Nephron (organoid): ENCODE data around the gene HYAL3.
A peak's percentile ranks its signal among the peaks of the same experiment; 100 is the strongest.
"Not testable (repeated sequence)": the region's sequence is repeated elsewhere in the genome, so short reads cannot be mapped to it uniquely, and the experiment has no call there.

Experiments used
- H3K27ac Mint-ChIP-seq, 3 experiments: 2 replicates each; pipeline ENCODE4 v1.8.0; 2020; ENCODE audit warnings: mixed read lengths in 3 of 3, mild to moderate bottlenecking in 2 of 3, moderate library complexity in 1 of 3
- H3K27me3 Mint-ChIP-seq: 2 replicates; pipeline ENCODE4 v1.8.0; 2021; ENCODE audit warnings: low read depth, mild to moderate bottlenecking, moderate library complexity, mixed read lengths
- H3K36me3 Mint-ChIP-seq: 2 replicates; pipeline ENCODE4 v1.8.0; 2020; ENCODE audit warnings: low read depth, mixed read lengths
- H3K4me1 Mint-ChIP-seq: 2 replicates; pipeline ENCODE4 v1.8.0; 2020; ENCODE audit warnings: mixed read lengths
- H3K4me3 Mint-ChIP-seq, 3 experiments: 2 replicates each; pipeline ENCODE4 v1.8.0; 2020; ENCODE audit warnings: mild to moderate bottlenecking in 3 of 3, mixed read lengths in 3 of 3, moderate library complexity in 2 of 3
- H3K9me3 Mint-ChIP-seq: 2 replicates; pipeline ENCODE4 v1.8.0; 2020; ENCODE audit warnings: mixed read lengths
- TF ChIP-seq, protein P1 (sequence below), 3 experiments: fragments of 200-600 bp; sonication (generic); IDR thresholded peaks; one replicate each; pipeline ENCODE4 v1.5.0; 2021; ENCODE audit warnings: antibody characterized with exemption in 3 of 3; ENCODE audit not compliant: unreplicated experiment in 3 of 3

Gene HYAL3

DNA sequence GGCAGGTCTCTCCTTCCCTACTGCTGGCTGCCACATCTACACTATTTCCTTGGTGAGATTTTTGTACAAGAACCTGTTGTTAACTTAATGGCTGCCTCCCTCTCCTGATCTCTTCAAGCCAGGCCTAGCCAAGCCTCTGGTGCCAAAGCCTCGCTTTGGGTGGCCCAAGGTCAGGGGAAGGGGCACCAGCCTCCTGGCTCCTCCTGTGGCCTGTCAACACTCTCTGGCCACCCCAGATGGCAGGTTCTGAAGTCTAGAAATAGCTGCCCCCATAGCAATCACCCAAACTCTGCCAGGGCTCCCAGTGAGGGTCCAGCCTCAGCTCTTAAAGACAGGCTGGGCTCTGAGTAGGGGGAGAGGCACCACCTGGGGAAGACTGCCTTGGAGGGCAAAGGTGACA lies 11.9 kb downstream of the HYAL3 start:
- Mint-ChIP-seq H3K9me3 (no peaks in the 10 kb centered on the region), H3K4me3 (peak overlapping the region in 1 of 3 experiments; percentile 46), H3K27me3 (no peaks in the 10 kb centered on the region), H3K4me1 (peaks cover 7% of the 10 kb centered on the region), H3K27ac (no peak overlapping the region), H3K36me3 (no peaks in the 10 kb centered on the region)
- TF ChIP-seq, protein P1, sequence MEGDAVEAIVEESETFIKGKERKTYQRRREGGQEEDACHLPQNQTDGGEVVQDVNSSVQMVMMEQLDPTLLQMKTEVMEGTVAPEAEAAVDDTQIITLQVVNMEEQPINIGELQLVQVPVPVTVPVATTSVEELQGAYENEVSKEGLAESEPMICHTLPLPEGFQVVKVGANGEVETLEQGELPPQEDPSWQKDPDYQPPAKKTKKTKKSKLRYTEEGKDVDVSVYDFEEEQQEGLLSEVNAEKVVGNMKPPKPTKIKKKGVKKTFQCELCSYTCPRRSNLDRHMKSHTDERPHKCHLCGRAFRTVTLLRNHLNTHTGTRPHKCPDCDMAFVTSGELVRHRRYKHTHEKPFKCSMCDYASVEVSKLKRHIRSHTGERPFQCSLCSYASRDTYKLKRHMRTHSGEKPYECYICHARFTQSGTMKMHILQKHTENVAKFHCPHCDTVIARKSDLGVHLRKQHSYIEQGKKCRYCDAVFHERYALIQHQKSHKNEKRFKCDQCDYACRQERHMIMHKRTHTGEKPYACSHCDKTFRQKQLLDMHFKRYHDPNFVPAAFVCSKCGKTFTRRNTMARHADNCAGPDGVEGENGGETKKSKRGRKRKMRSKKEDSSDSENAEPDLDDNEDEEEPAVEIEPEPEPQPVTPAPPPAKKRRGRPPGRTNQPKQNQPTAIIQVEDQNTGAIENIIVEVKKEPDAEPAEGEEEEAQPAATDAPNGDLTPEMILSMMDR (IDR thresholded peaks at IDR 0.05; ENCODE audit: unreplicated experiment in 3 of 3): no peak

DNA sequence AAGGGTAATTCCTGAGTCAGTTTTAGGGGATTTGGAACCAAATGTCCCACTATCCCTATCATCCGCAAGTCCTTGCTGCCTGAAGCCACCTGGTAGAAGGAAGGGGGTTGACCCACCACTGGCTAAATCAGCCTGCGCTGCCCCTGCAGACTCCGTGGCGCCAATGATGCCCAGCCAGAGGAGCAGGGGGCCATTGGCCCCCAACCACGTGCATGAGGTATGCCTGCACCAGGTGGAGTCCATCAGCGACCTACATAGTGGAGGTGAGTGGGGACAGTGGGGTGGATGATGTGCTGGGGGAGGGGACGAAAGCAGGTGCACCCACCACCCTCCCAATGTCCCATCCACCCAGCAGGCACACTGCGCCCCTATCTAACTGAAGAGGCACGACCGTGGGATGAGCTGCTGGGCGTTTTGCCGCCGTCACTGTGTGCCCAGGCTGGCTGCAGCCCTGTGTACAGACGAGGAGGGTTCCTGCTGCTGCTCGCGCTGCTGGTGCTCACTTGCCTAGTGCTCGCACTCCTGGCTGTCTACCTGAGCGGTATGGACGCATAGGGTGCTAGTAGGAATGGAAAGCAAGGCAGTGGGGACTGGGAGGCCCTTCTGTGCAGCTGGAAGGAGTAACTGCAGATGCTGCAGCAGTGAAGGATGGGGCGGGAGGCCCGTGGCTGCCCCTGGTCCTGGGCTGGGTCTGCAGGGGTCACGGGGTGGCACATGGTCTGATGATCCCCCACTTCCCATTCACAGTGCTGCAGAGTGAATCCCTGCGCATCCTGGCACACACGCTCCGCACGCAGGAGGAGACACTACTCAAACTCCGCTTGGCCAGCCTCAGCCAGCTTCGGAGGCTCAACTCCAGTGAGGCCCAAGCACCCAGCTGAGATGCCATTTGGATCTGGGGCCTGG lies 12.6 kb downstream of the HYAL3 start:
- no peaks in the 10 kb centered on the region for H3K9me3 Mint-ChIP-seq
- no peaks in the 10 kb centered on the region for H3K36me3 Mint-ChIP-seq
- no peak overlapping the region for H3K4me3 Mint-ChIP-seq
- peaks cover 6% of the 10 kb centered on the region for H3K4me1 Mint-ChIP-seq
- no peaks in the 10 kb centered on the region for H3K27me3 Mint-ChIP-seq
- no peak overlapping the region for H3K27ac Mint-ChIP-seq
- TF ChIP-seq, protein P1 (IDR thresholded peaks at IDR 0.05; ENCODE audit: unreplicated experiment in 3 of 3): no peak

DNA sequence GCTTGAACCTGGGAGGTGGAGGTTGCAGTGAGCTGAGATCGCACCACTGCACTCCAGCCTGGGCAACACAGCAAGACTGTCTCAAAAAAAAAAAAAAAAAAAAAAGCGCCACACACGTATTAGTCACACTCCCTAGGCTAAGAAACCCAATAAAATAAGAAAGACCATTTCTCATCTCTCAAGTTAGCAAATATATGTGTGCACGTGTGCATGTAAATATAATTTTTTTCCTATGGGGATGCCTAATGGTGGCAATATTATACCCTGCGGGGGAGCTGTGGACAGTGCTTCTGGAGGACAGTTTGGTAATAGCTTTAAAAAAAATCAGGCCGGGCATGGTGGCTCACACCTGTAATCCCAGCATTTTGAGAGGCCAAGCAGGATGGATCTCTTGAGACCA lies 15.1 kb downstream of the HYAL3 start:
- H3K9me3 Mint-ChIP-seq, H3K4me3 Mint-ChIP-seq, H3K36me3 Mint-ChIP-seq, H3K27me3 Mint-ChIP-seq, H3K27ac Mint-ChIP-seq, H3K4me1 Mint-ChIP-seq: not testable (repeated sequence)

DNA sequence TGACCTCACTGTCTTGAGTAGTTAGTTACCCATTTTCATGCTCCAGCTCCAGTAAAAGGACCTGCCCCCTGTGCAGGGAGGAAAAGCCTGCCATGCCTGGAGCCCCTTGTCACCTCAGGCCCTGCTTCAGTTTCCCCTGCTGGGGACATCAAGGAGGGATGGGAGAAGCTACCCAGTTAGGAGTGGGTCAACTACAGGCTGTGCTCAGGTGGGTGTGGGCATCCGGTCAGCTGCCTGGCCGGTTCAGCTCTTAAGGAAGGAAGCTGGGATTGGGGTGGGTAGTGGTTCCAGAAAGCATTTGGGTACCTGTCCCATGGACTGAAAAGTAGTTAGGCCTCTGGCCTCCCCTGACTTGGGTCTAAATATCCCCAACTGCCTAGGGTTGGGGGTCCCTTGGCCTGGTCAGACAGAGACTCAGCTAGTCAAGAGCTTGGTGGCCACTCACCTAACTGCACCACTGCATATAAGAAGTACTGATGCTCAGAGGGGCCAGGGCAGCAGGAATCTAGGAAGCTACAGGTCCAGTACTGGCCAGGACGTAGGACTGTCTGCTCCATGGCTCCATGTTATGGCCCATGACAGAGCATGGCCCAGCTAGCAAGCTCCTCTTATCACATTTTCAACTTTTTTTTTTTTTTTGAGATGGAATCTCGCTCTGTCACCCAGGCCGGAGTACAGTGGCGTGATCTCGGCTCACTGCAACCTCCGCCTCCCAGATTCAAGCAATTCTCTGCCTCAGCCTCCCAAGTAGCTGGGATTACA lies 19.8 kb downstream of the HYAL3 start:
- H3K27me3 Mint-ChIP-seq: peaks cover 12% of the 10 kb centered on the region
- H3K4me1 Mint-ChIP-seq: peaks cover 11% of the 10 kb centered on the region
- H3K9me3 Mint-ChIP-seq: no peaks in the 10 kb centered on the region
- H3K27ac Mint-ChIP-seq: no peak overlapping the region
- TF ChIP-seq, protein P1 (IDR thresholded peaks at IDR 0.05; ENCODE audit: unreplicated experiment in 3 of 3): no peak
- no peak overlapping the region for H3K4me3 Mint-ChIP-seq
- H3K36me3 Mint-ChIP-seq: peaks cover 3% of the 10 kb centered on the region

DNA sequence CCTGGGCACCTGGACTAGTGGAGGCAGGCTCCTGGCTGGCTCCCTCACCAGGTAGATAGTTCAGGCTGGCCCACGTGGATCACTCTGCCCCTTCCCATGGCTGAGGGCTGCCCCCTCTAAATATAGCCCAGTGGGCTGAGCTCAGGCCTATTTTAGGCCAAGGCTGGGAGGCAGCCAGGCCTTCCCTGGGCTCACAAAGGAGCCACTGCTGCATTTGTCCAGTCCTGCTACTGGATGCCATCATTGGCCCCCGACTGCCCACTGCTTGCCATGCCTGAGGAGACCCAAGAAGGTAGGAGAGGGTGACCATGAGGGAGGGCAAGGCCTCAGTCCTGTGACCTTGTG lies 20.4 kb downstream of the HYAL3 start, which contains the start of gene LSMEM2:
LSMEM2 (plus strand) TSS at position 208 of the 345 bp plus-strand sequence; CDS start at position 235, 27 bp downstream.
- peaks cover 3% of the 10 kb centered on the region for H3K36me3 Mint-ChIP-seq
- peak within 1 kb of the TSS in 2 of 3 experiments; percentile 13 to 30 for H3K27ac Mint-ChIP-seq
- H3K27me3 Mint-ChIP-seq: peaks cover 18% of the 10 kb centered on the region
- no peaks in the 10 kb centered on the region for H3K9me3 Mint-ChIP-seq
- TF ChIP-seq, protein P1 (IDR thresholded peaks at IDR 0.05; ENCODE audit: unreplicated experiment in 3 of 3): no peak
- H3K4me1 Mint-ChIP-seq: peaks cover 16% of the 10 kb centered on the region
- no peak within 1 kb of the TSS for H3K4me3 Mint-ChIP-seq

DNA sequence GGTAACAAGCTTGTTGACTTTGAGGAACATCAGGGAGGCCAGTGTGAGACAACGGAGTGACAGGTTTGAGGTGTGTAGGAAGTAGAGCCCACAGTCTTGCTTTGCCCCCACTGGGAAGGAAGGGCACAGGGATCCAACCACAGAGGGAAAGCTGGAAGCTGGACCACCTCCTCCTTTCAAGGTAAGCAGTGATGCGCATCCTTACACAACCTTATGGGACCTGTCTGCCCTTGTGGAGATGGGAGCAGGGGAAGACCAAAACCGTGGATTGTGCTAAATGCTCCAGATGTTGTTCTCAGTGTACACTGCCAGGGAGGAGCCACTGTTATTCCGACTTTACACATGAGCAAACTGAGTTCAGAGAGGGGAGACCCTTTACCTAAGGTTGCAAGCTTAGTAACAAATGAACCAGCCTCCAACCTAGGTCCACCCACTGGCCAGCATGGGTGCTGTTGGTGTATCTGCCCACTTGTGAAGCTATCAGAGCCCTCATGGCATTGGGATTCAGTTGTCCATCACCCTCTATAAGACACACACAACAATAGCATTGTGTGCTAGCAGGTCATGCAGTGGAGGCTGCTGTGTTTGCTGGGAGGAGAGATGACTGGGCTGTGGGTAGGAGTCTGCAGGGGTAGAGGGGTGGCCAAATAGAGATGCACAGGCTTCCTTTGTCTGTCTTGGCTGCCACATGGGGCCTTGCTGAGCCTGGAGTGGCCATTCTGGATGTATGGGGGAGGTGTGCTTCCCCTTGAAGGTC lies 20.9 kb downstream of the HYAL3 start:
- Mint-ChIP-seq H3K27ac (peak overlapping the region in 2 of 3 experiments; percentile 13 to 30), H3K4me3 (no peak overlapping the region), H3K27me3 (peaks cover 19% of the 10 kb centered on the region), H3K4me1 (peaks cover 16% of the 10 kb centered on the region), H3K9me3 (no peaks in the 10 kb centered on the region), H3K36me3 (peaks cover 3% of the 10 kb centered on the region)
- TF ChIP-seq, protein P1 (IDR thresholded peaks at IDR 0.05; ENCODE audit: unreplicated experiment in 3 of 3): no peak
